ENCODE results near the gene RCOR1.
"Not testable (repeated sequence)": the region's sequence is repeated elsewhere in the genome, so short reads cannot be mapped to it uniquely, and the experiment has no call there.

The RCOR1 gene

DNA sequence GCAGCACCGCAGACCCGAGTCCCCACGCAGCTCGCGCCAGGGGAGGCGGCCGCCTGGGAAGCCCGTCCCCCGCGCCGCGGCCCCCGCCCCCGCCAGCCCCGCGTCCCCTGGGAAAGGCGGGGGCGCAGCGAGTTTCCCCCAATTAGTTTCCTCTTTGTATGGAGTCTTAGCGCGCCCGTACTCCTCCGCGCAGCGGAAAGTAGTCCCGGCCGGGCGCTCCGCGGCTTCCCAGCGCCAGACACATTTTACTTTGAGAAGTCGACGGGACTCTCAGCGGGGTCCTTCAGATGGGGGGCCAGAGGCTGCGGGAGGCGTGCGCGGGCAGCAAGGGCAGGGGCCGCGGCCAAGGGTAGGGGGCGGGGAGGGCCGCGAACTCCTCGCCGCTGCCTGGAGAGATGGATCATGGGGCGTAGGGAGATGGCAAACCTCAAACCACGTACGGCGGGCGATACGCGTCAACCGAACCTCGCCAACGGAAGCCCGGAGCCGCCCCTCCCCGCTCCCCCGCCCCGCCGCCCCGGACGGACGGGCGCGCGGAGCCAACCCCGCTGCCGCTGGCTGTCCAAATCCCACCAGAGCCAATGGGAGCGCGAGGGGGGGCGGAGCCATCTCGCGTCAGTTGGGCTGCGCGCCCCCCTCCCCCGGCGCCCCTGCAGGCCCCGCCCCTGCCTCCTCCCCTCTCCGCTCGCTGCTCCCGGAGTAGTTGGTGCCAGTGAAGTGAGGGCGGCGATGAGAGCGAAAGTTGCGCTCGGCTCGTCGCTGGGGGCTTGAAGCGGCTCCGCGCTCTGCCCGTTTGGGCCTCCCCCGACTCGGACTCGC lies at the start of gene RCOR1:
TSS of gene RCOR1 (plus strand) at position 706 of the 819 bp plus-strand sequence. CDS start 238 bp downstream, outside the sequence.
- H3K36me3 ChIP-seq (ENCODE audit: control insufficient read depth in 1 of 2, insufficient read depth in 2 of 2, low read length in 2 of 2) = no peaks in the 10 kb centered on the region
- no peaks in the 10 kb centered on the region for H3K9me3 ChIP-seq (ENCODE audit: control insufficient read depth in 1 of 2, low read length in 2 of 2)
- peak within 1 kb of the TSS; percentile 77 to 86 for H3K9ac ChIP-seq (ENCODE audit: low read depth in 1 of 2, low read length in 2 of 2)
- peak within 1 kb of the TSS; percentile 95 for H3K27ac ChIP-seq (ENCODE audit: low read depth, low read length)
- H3K4me1 ChIP-seq (ENCODE audit: control insufficient read depth in 1 of 2, insufficient read depth in 2 of 2, low read length in 2 of 2) = peaks cover 6 to 14% of the 10 kb centered on the region in 2 donors
- no peaks in the 10 kb centered on the region for H3K27me3 ChIP-seq (ENCODE audit: control insufficient read depth in 1 of 2, insufficient read depth in 2 of 2, low read length in 2 of 2)
- H3K4me3 ChIP-seq (ENCODE audit: low read depth in 1 of 2, low read length in 2 of 2) = peak within 1 kb of the TSS; percentile 82 to 86

DNA sequence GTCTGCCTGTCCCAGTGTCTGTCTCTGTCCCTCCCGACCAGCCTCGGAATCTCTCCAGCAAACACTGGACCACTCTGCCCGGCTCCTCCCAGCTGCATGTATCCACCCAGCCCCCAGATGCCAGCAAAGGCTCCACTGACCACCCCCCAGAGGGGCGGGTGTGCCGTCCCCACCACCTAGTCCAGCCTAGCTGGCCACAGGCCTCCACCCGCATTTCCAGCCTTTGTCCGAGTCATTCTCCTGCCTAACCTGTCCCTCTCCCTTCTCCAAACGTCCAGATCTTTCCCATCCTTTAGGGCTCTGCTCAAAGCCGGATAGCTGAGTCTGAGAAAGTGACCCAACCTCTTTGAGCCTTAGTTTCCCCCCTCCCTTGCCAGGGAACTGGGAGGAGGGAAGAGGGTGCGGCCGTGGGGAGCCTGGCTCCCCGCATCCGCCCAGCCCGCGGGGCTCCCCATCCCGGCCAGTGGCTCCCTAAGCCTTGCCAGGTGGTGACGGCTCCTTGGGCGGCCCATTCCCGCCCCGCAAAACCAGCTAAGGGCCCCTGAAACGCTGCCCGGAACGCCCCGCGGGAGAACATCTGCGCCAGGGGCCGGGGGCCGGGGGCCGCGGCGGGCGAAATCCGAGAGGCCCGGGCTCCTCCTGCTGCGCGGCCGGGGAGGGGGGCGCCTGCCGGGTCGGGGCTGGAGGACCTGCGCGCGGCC lies 48.3 kb upstream of the RCOR1 start:
- H3K9ac ChIP-seq (ENCODE audit: low read depth in 1 of 2, low read length in 2 of 2) = no peak overlapping the region
- H3K4me3 ChIP-seq (ENCODE audit: low read depth in 1 of 2, low read length in 2 of 2) = no peak overlapping the region
- no peaks in the 10 kb centered on the region for H3K9me3 ChIP-seq (ENCODE audit: control insufficient read depth in 1 of 2, low read length in 2 of 2)
- H3K27me3 ChIP-seq (ENCODE audit: control insufficient read depth in 1 of 2, insufficient read depth in 2 of 2, low read length in 2 of 2) = peaks cover 0 to 7% of the 10 kb centered on the region in 2 donors
- peaks cover 8 to 14% of the 10 kb centered on the region in 2 donors for H3K4me1 ChIP-seq (ENCODE audit: control insufficient read depth in 1 of 2, insufficient read depth in 2 of 2, low read length in 2 of 2)
- no peak overlapping the region for H3K27ac ChIP-seq (ENCODE audit: low read depth, low read length)
- H3K36me3 ChIP-seq (ENCODE audit: control insufficient read depth in 1 of 2, insufficient read depth in 2 of 2, low read length in 2 of 2) = no peaks in the 10 kb centered on the region

- Histone ChIP-seq H3K9me3 (ENCODE audit: control insufficient read depth in 1 of 2, low read length in 2 of 2) (no peaks in the 10 kb centered on the region), H3K4me1 (ENCODE audit: control insufficient read depth in 1 of 2, insufficient read depth in 2 of 2, low read length in 2 of 2) (peaks cover 8 to 14% of the 10 kb centered on the region in 2 donors), H3K27ac (ENCODE audit: low read depth, low read length) (peak overlapping the region; percentile 93), H3K36me3 (ENCODE audit: control insufficient read depth in 1 of 2, insufficient read depth in 2 of 2, low read length in 2 of 2) (no peaks in the 10 kb centered on the region), H3K27me3 (ENCODE audit: control insufficient read depth in 1 of 2, insufficient read depth in 2 of 2, low read length in 2 of 2) (peaks cover 0 to 7% of the 10 kb centered on the region in 2 donors), H3K9ac (ENCODE audit: low read depth in 1 of 2, low read length in 2 of 2) (peak overlapping the region; percentile 76 to 80), H3K4me3 (ENCODE audit: low read depth in 1 of 2, low read length in 2 of 2) (peak overlapping the region; percentile 67 to 69)
Observed at GRCh38 chr14:102544747-102545460, 47.5 kb upstream of the RCOR1 start.

- H3K27me3 ChIP-seq (ENCODE audit: control insufficient read depth in 1 of 2, insufficient read depth in 2 of 2, low read length in 2 of 2) = peaks cover 0 to 7% of the 10 kb centered on the region in 2 donors
- H3K4me1 ChIP-seq (ENCODE audit: control insufficient read depth in 1 of 2, insufficient read depth in 2 of 2, low read length in 2 of 2) = peaks cover 8 to 14% of the 10 kb centered on the region in 2 donors
- no peaks in the 10 kb centered on the region for H3K9me3 ChIP-seq (ENCODE audit: control insufficient read depth in 1 of 2, low read length in 2 of 2)
- peak overlapping the region; percentile 67 to 69 for H3K4me3 ChIP-seq (ENCODE audit: low read depth in 1 of 2, low read length in 2 of 2)
- H3K36me3 ChIP-seq (ENCODE audit: control insufficient read depth in 1 of 2, insufficient read depth in 2 of 2, low read length in 2 of 2) = no peaks in the 10 kb centered on the region
- H3K27ac ChIP-seq (ENCODE audit: low read depth, low read length) = peak overlapping the region; percentile 93
- H3K9ac ChIP-seq (ENCODE audit: low read depth in 1 of 2, low read length in 2 of 2) = peak overlapping the region; percentile 76 to 80
Observed at GRCh38 chr14:102545461-102546265, 46.8 kb upstream of the RCOR1 start.

- Histone ChIP-seq H3K4me3 (ENCODE audit: low read depth in 1 of 2, low read length in 2 of 2) (no peak overlapping the region), H3K9ac (ENCODE audit: low read depth in 1 of 2, low read length in 2 of 2) (no peak overlapping the region), H3K9me3 (ENCODE audit: control insufficient read depth in 1 of 2, low read length in 2 of 2) (no peaks in the 10 kb centered on the region), H3K36me3 (ENCODE audit: control insufficient read depth in 1 of 2, insufficient read depth in 2 of 2, low read length in 2 of 2) (no peaks in the 10 kb centered on the region), H3K4me1 (ENCODE audit: control insufficient read depth in 1 of 2, insufficient read depth in 2 of 2, low read length in 2 of 2) (peaks cover 23 to 34% of the 10 kb centered on the region in 2 donors), H3K27me3 (ENCODE audit: control insufficient read depth in 1 of 2, insufficient read depth in 2 of 2, low read length in 2 of 2) (peaks cover 0 to 7% of the 10 kb centered on the region in 2 donors), H3K27ac (ENCODE audit: low read depth, low read length) (no peak overlapping the region)
Observed at GRCh38 chr14:102548616-102549240, 43.7 kb upstream of the RCOR1 start.

DNA sequence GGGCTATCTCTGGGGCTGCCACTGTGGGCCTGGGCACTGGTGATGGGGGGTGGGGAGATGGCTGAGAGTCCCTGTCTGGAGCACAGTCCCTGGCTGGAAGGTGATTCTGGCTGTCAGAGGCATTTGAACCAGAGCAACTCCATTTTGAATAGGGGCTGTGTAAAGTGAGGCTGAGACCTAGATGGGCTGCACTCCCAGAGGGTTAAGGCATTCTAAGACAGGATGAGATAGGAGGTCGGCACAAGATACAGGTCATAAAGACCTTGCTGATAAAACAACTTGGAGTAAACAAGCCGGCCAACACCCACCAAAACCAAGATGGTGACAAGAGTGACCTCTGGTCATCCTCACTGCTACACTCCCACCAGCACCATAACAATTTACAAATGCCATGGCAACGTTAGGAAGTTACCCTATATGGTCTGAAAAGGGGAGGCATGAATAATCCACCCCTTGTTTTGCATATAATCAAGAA lies 41.5 kb upstream of the RCOR1 start:
- H3K36me3 ChIP-seq (ENCODE audit: control insufficient read depth in 1 of 2, insufficient read depth in 2 of 2, low read length in 2 of 2); H3K27ac ChIP-seq (ENCODE audit: low read depth, low read length); H3K4me3 ChIP-seq (ENCODE audit: low read depth in 1 of 2, low read length in 2 of 2); H3K9ac ChIP-seq (ENCODE audit: low read depth in 1 of 2, low read length in 2 of 2); H3K27me3 ChIP-seq (ENCODE audit: control insufficient read depth in 1 of 2, insufficient read depth in 2 of 2, low read length in 2 of 2); H3K9me3 ChIP-seq (ENCODE audit: control insufficient read depth in 1 of 2, low read length in 2 of 2): not testable (repeated sequence)
- peaks cover 24 to 28% of the 10 kb centered on the region in 2 donors for H3K4me1 ChIP-seq (ENCODE audit: control insufficient read depth in 1 of 2, insufficient read depth in 2 of 2, low read length in 2 of 2)

- H3K9me3 ChIP-seq (ENCODE audit: control insufficient read depth in 1 of 2, low read length in 2 of 2) = no peaks in the 10 kb centered on the region
- H3K27ac ChIP-seq (ENCODE audit: low read depth, low read length) = peak overlapping the region; percentile 83
- peak overlapping the region; percentile 59 to 60 for H3K9ac ChIP-seq (ENCODE audit: low read depth in 1 of 2, low read length in 2 of 2)
- H3K36me3 ChIP-seq (ENCODE audit: control insufficient read depth in 1 of 2, insufficient read depth in 2 of 2, low read length in 2 of 2) = no peaks in the 10 kb centered on the region
- peak overlapping the region in 1 of 2 donors; percentile 30 for H3K4me3 ChIP-seq (ENCODE audit: low read depth in 1 of 2, low read length in 2 of 2)
- peaks cover 22 to 27% of the 10 kb centered on the region in 2 donors for H3K4me1 ChIP-seq (ENCODE audit: control insufficient read depth in 1 of 2, insufficient read depth in 2 of 2, low read length in 2 of 2)
- H3K27me3 ChIP-seq (ENCODE audit: control insufficient read depth in 1 of 2, insufficient read depth in 2 of 2, low read length in 2 of 2) = no peaks in the 10 kb centered on the region
Observed at GRCh38 chr14:102551995-102552705, 40.3 kb upstream of the RCOR1 start.

DNA sequence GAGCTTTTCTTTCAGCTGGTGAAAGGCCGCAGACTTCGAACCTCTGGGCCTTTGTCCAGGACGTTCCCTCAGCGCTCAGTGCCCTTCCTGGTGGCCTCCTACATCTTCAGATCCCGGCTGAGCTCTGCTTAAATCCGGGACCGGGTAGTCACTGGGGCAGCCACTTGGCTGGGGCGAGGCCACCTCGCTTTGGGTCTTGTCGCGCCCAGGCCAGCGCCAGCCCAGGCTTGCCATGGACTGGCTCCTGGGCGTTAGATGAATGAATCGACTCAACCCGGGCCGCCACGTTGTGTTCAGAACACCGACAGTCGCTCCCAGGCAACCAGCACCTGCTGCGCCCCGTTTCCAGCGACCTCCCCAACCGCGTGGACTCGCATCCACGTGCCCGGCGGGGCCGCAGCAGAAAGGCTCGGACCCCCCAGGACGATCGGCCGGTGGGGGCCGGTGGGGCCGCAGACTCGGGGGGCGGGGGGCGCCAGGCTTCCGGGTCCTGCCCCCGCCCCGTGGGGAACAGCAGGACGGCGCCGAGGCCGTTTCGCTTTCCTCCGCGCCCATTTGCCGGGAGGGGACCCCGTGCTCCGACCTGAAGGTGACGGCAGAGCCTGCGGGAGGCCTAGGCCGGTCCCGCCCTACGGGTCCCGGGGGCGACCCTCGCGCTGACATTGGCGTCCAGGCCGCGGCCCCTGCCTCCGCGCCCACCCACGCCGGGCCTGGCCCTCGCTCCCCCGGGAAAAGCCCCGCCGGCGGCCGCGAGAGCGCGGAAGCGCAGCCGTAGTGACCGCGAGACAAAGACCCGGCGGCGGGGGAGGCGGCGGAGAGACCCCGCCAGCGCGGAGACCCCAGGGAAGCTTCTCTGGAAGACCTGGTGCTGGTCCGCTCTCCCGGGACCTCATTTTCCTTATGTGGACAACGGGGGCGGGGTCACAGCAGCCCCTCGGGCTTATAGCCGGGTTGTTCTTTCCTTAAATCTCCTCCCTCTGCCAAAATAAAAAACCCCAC lies 37.3 kb upstream of the RCOR1 start:
- no peaks in the 10 kb centered on the region for H3K27me3 ChIP-seq (ENCODE audit: control insufficient read depth in 1 of 2, insufficient read depth in 2 of 2, low read length in 2 of 2)
- peak overlapping the region; percentile 73 to 74 for H3K4me3 ChIP-seq (ENCODE audit: low read depth in 1 of 2, low read length in 2 of 2)
- no peaks in the 10 kb centered on the region for H3K9me3 ChIP-seq (ENCODE audit: control insufficient read depth in 1 of 2, low read length in 2 of 2)
- H3K27ac ChIP-seq (ENCODE audit: low read depth, low read length) = peak overlapping the region; percentile 75
- peak overlapping the region; percentile 77 to 82 for H3K9ac ChIP-seq (ENCODE audit: low read depth in 1 of 2, low read length in 2 of 2)
- no peaks in the 10 kb centered on the region for H3K36me3 ChIP-seq (ENCODE audit: control insufficient read depth in 1 of 2, insufficient read depth in 2 of 2, low read length in 2 of 2)
- peaks cover 20 to 27% of the 10 kb centered on the region in 2 donors for H3K4me1 ChIP-seq (ENCODE audit: control insufficient read depth in 1 of 2, insufficient read depth in 2 of 2, low read length in 2 of 2)
